ENCODE data around the gene SLC18B1.

GRCh38 chr6:132785936-132786335, 12.5 kb downstream of the SLC18B1 start:
- TF ChIP-seq JUN (CRISPR knock-in tag; IDR thresholded peaks at IDR 0.05) (no peak), AFF4 (CRISPR knock-in tag; IDR thresholded peaks at IDR 0.05; ENCODE audit: borderline replicate concordance) (no peak), SP1 (CRISPR knock-in tag; conservative IDR thresholded peaks at IDR 0.05) (no peak), CREM (CRISPR knock-in tag; IDR thresholded peaks at IDR 0.05) (no peak), ZNF423 (CRISPR knock-in tag; IDR thresholded peaks at IDR 0.05) (no peak)
- TF ChIP-seq, protein P1, sequence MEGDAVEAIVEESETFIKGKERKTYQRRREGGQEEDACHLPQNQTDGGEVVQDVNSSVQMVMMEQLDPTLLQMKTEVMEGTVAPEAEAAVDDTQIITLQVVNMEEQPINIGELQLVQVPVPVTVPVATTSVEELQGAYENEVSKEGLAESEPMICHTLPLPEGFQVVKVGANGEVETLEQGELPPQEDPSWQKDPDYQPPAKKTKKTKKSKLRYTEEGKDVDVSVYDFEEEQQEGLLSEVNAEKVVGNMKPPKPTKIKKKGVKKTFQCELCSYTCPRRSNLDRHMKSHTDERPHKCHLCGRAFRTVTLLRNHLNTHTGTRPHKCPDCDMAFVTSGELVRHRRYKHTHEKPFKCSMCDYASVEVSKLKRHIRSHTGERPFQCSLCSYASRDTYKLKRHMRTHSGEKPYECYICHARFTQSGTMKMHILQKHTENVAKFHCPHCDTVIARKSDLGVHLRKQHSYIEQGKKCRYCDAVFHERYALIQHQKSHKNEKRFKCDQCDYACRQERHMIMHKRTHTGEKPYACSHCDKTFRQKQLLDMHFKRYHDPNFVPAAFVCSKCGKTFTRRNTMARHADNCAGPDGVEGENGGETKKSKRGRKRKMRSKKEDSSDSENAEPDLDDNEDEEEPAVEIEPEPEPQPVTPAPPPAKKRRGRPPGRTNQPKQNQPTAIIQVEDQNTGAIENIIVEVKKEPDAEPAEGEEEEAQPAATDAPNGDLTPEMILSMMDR (IDR thresholded peaks at IDR 0.05) = no peak
